Hepatocyte (in vitro differentiated cells): ENCODE data around the gene SEC61G. TPM values are rescaled to one million over a fixed set of nuclear protein-coding genes. Genes with fewer than 3 reads are reported as not detected.

Experiments used
- DNase-seq: peaks from one replicate; pipeline ENCODE4 v3.0.0-alpha.2; 2016; ENCODE audit warnings: low spot score
- H2AFZ ChIP-seq: fragments of 200-600 bp; sonication (generic); 2 replicates; pipeline ENCODE4 v1.6.0; 2016; ENCODE audit warnings: antibody characterized with exemption, mild to moderate bottlenecking
- H3K27ac ChIP-seq: fragments of 200-600 bp; sonication (generic); 2 replicates; pipeline ENCODE4 v1.5.1; 2016; ENCODE audit warnings: mild to moderate bottlenecking
- H3K27me3 ChIP-seq: fragments of 200-600 bp; sonication (generic); 2 replicates; pipeline ENCODE4 v1.6.1; 2016
- H3K36me3 ChIP-seq: fragments of 200-600 bp; sonication (generic); replicated peaks from 2 replicates; pipeline ENCODE4 v1.5.1; 2016; ENCODE audit warnings: low read depth; ENCODE audit not compliant: insufficient read depth
- H3K4me1 ChIP-seq: fragments of 200-600 bp; sonication (generic); 2 replicates; pipeline ENCODE4 v1.5.1; 2016; ENCODE audit warnings: mild to moderate bottlenecking, moderate library complexity; ENCODE audit not compliant: insufficient read depth
- H3K4me2 ChIP-seq: fragments of 200-600 bp; sonication (generic); 2 replicates; pipeline ENCODE4 v1.6.0; 2016
- H3K4me3 ChIP-seq: fragments of 200-600 bp; sonication (generic); 2 replicates; pipeline ENCODE4 v1.5.1; 2016; ENCODE audit warnings: mild to moderate bottlenecking
- H3K79me2 ChIP-seq: fragments of 200-600 bp; sonication (generic); 2 replicates; pipeline ENCODE4 v1.6.0; 2017; ENCODE audit warnings: mild to moderate bottlenecking
- H3K9me2 ChIP-seq: fragments of 200-600 bp; sonication (generic); replicated peaks from 2 replicates; pipeline ENCODE4 v1.6.0; 2017; ENCODE audit warnings: mild to moderate bottlenecking; ENCODE audit not compliant: insufficient read depth
- H3K9me3 ChIP-seq: fragments of 200-600 bp; sonication (generic); 2 replicates; pipeline ENCODE4 v1.5.1; 2016; ENCODE audit warnings: low read depth, mild to moderate bottlenecking
- H4K20me1 ChIP-seq: fragments of 200-600 bp; sonication (generic); 2 replicates; pipeline ENCODE4 v1.6.0; 2016; ENCODE audit warnings: mild to moderate bottlenecking; ENCODE audit not compliant: insufficient read depth, poor library complexity, severe bottlenecking
- CTCF ChIP-seq: fragments of 200-600 bp; sonication (generic); IDR thresholded peaks from 2 replicates; pipeline ENCODE4 v1.5.1; 2016; ENCODE audit warnings: antibody characterized with exemption, mild to moderate bottlenecking; ENCODE audit not compliant: poor library complexity
- EZH2 ChIP-seq: fragments of 200-600 bp; sonication (generic); IDR thresholded peaks from 2 replicates; pipeline ENCODE4 v1.6.1; 2016; ENCODE audit warnings: antibody characterized with exemption, mild to moderate bottlenecking, borderline replicate concordance
- EZH2phosphoT487 ChIP-seq: fragments of 200-600 bp; sonication (generic); IDR thresholded peaks from one replicate; pipeline ENCODE4 v1.6.1; 2018; ENCODE audit warnings: antibody characterized with exemption, mild to moderate bottlenecking, low read depth, moderate library complexity; ENCODE audit not compliant: unreplicated experiment, severe bottlenecking
- WGBS: methylation state at CpG from one replicate; pipeline ENCODE4 v1.1.6; 2016; ENCODE audit warnings: low lambda C conversion rate; ENCODE audit errors: missing lambda C conversion rate; 5-methylcytosine and 5-hydroxymethylcytosine counted together
- polyA plus RNA-seq: library from polyadenylated mRNA; unstranded; fragments of >200 nt; fragmentation: Nextera tagmentation; extraction: Ambion mirVana; gene quantifications from 2 replicates; pipeline ENCODE4 v1.2.1, GENCODE V29; 2016
- total RNA-seq: library from RNA; depleted of rRNA; stranded (reverse); fragments of >200 nt; gene quantifications from 2 replicates; pipeline ENCODE4 v1.2.3, GENCODE V29; 2014

Gene SEC61G
- total and polyA plus RNA-seq, 2 experiments from 2014 or later, result 444 to 1,101 TPM

DNA sequence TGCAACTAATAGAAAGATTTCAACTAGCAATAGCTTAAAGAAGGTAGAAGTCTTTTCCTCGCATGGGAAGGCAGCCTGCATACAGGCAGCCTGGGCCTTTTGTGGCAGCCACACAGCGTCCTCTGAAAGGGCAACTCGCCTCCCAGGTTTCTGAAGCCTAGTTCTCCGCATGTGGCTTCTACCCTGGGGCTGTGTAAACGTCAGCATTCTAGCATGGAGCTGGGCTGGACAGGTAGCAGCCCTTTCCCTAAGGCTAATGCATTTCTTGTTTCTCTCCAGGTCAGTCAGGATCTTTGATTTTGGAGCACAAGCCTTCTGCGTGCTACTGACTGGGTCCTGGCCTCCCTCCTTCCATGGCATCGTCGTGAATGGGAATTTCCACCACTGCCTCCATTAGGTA lies 23.8 kb upstream of the SEC61G start:
- Histone ChIP-seq H3K4me2 (no peak overlapping the region), H3K4me3 (no peak overlapping the region), H3K27me3 (no peaks in the 10 kb centered on the region), H3K79me2 (no peaks in the 10 kb centered on the region), H3K9me3 (no peaks in the 10 kb centered on the region), H3K36me3 (no peaks in the 10 kb centered on the region), H2AFZ (no peak overlapping the region), H3K9me2 (no peaks in the 10 kb centered on the region), H3K4me1 (no peaks in the 10 kb centered on the region), H4K20me1 (no peaks in the 10 kb centered on the region), H3K27ac (no peak overlapping the region)
- TF ChIP-seq CTCF (no peak), EZH2 (no peak), EZH2phosphoT487 (no peak)
- no peak for DNase-seq
- WGBS, result 73% methylated on average over 8 of the region's 8 CpGs

- Histone ChIP-seq H3K27ac (no peak overlapping the region), H3K9me3 (no peaks in the 10 kb centered on the region), H3K79me2 (no peaks in the 10 kb centered on the region), H3K27me3 (no peaks in the 10 kb centered on the region), H3K36me3 (no peaks in the 10 kb centered on the region), H3K4me2 (no peak overlapping the region), H3K4me1 (no peaks in the 10 kb centered on the region), H4K20me1 (no peaks in the 10 kb centered on the region), H3K9me2 (no peaks in the 10 kb centered on the region), H3K4me3 (no peak overlapping the region), H2AFZ (no peak overlapping the region)
- WGBS, result 95% methylated on average over 10 of the region's 10 CpGs
- DNase-seq, result no peak
- no peak for TF ChIP-seq CTCF
- no peak for TF ChIP-seq EZH2phosphoT487
- TF ChIP-seq EZH2, result no peak
These were observed 23.3 kb upstream of the SEC61G start for GRCh38 chr7:54782314-54782713.

DNA sequence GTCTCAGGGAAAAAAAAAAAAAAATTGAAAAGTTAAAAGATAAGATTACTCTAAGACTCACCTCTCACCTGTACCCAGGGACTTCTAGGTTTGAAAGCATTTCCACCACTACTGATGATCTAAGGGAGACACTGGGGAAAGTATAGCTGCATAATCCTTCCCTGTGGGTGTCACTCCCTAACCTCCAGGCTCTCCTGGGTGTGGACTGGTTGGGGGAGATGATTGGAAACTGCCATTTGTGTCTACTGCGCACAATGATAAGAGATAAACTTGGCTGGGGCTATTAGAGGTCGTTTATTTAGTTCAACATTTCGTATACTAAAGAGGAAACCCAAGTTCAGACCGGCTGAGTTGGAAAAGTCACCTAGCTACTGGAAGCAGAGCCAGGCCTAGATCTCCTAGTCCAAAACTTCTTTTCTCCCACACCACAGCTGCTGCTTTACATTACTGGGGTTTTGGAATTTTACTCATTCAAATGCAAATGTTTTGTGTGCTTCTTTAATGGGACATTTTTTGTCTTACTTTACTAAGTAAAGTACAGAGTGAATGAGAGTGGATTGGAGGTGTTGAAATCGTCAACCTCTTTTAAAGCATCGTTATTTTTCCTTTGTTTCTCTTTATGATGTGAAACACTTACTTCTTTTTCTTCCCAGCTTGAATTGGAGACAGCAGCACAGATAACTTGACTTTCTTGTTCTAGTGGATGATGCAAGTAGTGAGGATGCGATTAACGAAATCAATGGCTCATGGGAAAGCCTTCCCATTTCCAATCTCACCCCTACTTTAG lies 22.3 kb upstream of the SEC61G start:
- no peak for DNase-seq

More for the DNA sequence above, 22.3 kb upstream of the SEC61G start:
- H2AFZ ChIP-seq, result no peak overlapping the region
- 64% methylated on average over 8 of the region's 8 CpGs for WGBS
- no peak overlapping the region for H3K27ac ChIP-seq
- no peak for TF ChIP-seq EZH2
- TF ChIP-seq EZH2phosphoT487, result no peak
- no peak for TF ChIP-seq CTCF
- H3K79me2 ChIP-seq, result no peaks in the 10 kb centered on the region
- H3K4me1 ChIP-seq, result no peaks in the 10 kb centered on the region
- H3K27me3 ChIP-seq, result no peaks in the 10 kb centered on the region
- H3K4me3 ChIP-seq, result no peak overlapping the region
- H3K4me2 ChIP-seq, result no peak overlapping the region
- no peaks in the 10 kb centered on the region for H3K36me3 ChIP-seq
- H3K9me2 ChIP-seq, result no peaks in the 10 kb centered on the region
- no peaks in the 10 kb centered on the region for H4K20me1 ChIP-seq
- no peaks in the 10 kb centered on the region for H3K9me3 ChIP-seq
